ENCODE data around the gene DMXL1.

DMXL1 gene

DNA sequence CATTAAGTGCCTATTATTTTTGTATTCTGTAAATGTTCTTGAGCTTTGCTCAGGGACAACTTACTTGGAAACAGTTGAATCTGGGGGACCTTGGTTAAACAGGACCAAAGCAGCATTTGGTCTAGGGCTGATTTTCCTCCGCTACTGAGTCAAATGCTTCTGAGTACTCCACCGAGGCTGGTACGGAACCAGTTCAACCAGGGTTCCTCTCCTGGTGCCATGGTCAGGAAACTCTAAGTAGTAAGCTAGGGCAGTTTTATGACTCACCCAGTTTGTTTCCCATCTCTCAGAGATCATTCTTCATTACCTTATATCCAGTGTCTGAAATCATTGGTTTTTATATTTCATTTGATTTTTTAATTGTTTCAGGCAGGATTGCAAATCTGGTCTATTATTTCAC lies 173.0 kb downstream of the DMXL1 start:
- TF ChIP-seq, protein P1, sequence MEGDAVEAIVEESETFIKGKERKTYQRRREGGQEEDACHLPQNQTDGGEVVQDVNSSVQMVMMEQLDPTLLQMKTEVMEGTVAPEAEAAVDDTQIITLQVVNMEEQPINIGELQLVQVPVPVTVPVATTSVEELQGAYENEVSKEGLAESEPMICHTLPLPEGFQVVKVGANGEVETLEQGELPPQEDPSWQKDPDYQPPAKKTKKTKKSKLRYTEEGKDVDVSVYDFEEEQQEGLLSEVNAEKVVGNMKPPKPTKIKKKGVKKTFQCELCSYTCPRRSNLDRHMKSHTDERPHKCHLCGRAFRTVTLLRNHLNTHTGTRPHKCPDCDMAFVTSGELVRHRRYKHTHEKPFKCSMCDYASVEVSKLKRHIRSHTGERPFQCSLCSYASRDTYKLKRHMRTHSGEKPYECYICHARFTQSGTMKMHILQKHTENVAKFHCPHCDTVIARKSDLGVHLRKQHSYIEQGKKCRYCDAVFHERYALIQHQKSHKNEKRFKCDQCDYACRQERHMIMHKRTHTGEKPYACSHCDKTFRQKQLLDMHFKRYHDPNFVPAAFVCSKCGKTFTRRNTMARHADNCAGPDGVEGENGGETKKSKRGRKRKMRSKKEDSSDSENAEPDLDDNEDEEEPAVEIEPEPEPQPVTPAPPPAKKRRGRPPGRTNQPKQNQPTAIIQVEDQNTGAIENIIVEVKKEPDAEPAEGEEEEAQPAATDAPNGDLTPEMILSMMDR (IDR thresholded peaks at IDR 0.05; ENCODE audit: poor library complexity, severe bottlenecking): no peak
- no peak for DNase-seq (ENCODE audit: low spot score)
- Histone ChIP-seq H3K9me3 (ENCODE audit: severe bottlenecking) (no peaks in the 10 kb centered on the region), H3K27me3 (ENCODE audit: insufficient read depth, poor library complexity, severe bottlenecking) (no peaks in the 10 kb centered on the region), H3K4me3 (ENCODE audit: severe bottlenecking) (no peak overlapping the region), H3K36me3 (ENCODE audit: low read depth) (peaks cover 9% of the 10 kb centered on the region), H3K4me1 (ENCODE audit: insufficient read depth, poor library complexity, severe bottlenecking) (peaks cover 3% of the 10 kb centered on the region), H3K27ac (ENCODE audit: poor library complexity, severe bottlenecking) (no peak overlapping the region)
- no peak for ATAC-seq (ENCODE audit: low read depth)

DNA sequence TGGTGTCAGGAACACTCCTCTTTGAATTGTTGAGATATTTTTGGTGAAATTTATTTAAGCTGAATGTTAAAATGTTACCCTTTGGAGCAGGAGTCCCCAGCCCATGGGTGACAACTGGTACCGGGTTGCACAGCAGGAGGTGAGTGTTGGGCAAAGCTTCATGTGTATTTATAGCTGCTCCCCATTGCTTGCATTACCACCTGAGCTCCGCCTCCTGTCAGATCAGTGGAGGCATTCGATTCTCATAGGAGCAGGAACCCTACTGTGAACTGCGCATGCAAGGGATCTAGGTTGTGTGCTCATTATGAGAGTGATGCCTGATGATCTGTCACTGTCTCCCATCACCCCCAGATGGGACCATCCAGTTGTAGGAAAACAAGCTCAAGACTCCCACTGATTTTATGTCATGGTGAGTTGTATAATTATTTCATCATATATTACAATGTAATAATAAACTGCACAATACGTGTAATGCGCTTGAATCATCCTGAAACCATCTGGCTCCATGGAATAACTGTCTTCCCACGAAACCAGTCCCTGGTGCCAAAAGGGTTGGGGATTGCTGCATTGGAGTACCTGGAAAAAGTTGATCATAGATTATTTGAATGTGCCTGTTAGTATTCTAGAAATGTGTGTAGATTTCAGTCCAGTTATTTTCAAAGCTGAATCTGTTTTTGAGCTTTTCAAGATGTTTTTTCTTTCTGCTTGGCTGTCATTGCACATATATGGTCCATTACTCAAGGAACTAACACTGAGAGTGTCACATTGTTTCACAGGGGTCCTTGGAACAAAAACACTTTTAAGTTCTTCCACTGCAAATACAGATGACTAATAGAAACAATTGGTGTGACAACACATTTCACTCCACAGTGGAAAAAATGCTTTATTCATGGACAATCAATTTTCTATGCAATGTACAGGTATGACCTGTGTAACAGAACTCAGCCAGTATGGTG lies 180.3 kb downstream of the DMXL1 start:
- no peaks in the 10 kb centered on the region for H3K4me1 ChIP-seq (ENCODE audit: insufficient read depth, poor library complexity, severe bottlenecking)
- H3K36me3 ChIP-seq (ENCODE audit: low read depth): no peaks in the 10 kb centered on the region
- H3K27ac ChIP-seq (ENCODE audit: poor library complexity, severe bottlenecking): no peak overlapping the region
- TF ChIP-seq, protein P1 (IDR thresholded peaks at IDR 0.05; ENCODE audit: poor library complexity, severe bottlenecking): no peak
- H3K27me3 ChIP-seq (ENCODE audit: insufficient read depth, poor library complexity, severe bottlenecking): no peaks in the 10 kb centered on the region
- no peak overlapping the region for H3K4me3 ChIP-seq (ENCODE audit: severe bottlenecking)
- no peak for DNase-seq (ENCODE audit: low spot score)
- ATAC-seq (ENCODE audit: low read depth): no peak
- no peaks in the 10 kb centered on the region for H3K9me3 ChIP-seq (ENCODE audit: severe bottlenecking)

DNA sequence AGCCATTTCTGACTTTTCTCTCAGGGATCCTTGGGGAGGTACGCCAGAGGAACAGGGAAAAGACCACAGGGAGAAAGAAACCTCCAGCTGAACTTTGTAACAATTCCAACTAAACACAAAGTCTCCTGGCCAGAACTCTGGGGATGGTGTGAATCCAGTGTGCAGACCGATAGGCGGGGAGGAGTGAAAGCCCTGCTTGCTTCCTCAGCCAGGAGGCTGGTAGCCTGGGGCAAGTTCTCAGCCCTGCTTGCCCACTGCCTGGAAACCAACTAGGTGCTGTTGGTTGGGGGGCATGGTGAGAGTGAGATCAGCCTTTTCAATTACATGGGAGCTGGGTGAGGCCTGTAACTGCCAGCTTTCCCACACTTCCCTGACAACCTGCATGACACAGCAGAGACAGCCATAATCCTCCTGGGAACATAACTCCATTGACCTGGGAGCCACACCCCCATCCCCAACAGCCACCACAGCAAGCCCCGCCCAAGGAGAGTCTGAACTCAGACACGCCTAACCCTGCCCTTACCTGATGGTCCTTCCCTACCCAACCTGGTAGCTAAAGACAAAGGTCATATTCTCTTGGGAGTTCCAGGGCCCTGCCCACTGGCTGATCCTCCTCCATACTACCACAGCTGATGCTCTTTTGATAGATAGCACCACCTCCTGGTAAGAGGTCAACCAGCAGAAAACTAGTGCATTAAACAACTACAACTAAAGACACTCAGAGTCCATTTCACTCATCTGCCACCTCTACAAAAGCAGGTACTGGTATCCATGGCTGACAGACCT lies 184.9 kb downstream of the DMXL1 start:
- DNase-seq (ENCODE audit: low spot score): no peak

DNA sequence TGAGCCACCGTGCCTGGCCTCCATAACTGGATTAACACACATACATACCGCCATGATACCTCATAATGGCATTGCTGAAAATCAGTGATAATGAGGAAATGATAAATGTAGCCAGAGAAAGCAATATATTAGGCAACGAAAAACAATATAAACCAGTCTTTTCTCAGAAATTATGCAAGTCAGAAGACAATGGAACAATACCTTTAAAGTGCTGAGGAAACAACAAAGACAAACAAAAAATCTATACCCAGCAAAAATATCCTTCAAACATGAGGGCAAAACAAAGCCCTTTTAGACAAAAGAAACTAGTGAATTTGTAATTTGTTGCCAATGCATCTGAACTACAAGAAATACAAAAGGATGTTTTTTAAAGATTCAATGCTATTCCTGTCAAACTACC lies 186.7 kb downstream of the DMXL1 start:
- Histone ChIP-seq H3K4me3 (ENCODE audit: severe bottlenecking) (no peak overlapping the region), H3K36me3 (ENCODE audit: low read depth) (no peaks in the 10 kb centered on the region), H3K27ac (ENCODE audit: poor library complexity, severe bottlenecking) (no peak overlapping the region), H3K4me1 (ENCODE audit: insufficient read depth, poor library complexity, severe bottlenecking) (no peaks in the 10 kb centered on the region), H3K9me3 (ENCODE audit: severe bottlenecking) (peaks cover 11% of the 10 kb centered on the region), H3K27me3 (ENCODE audit: insufficient read depth, poor library complexity, severe bottlenecking) (no peaks in the 10 kb centered on the region)
- ATAC-seq (ENCODE audit: low read depth) (no peak), DNase-seq (ENCODE audit: low spot score) (no peak)
- TF ChIP-seq, protein P1 (IDR thresholded peaks at IDR 0.05; ENCODE audit: poor library complexity, severe bottlenecking): no peak

More for the DNA sequence above, 184.9 kb downstream of the DMXL1 start:
- Histone ChIP-seq H3K4me3 (ENCODE audit: severe bottlenecking) (no peak overlapping the region), H3K36me3 (ENCODE audit: low read depth) (no peaks in the 10 kb centered on the region), H3K4me1 (ENCODE audit: insufficient read depth, poor library complexity, severe bottlenecking) (no peaks in the 10 kb centered on the region), H3K27ac (ENCODE audit: poor library complexity, severe bottlenecking) (no peak overlapping the region), H3K27me3 (ENCODE audit: insufficient read depth, poor library complexity, severe bottlenecking) (no peaks in the 10 kb centered on the region), H3K9me3 (ENCODE audit: severe bottlenecking) (peaks cover 10% of the 10 kb centered on the region)
- TF ChIP-seq, protein P1 (IDR thresholded peaks at IDR 0.05; ENCODE audit: poor library complexity, severe bottlenecking): no peak
- peak; percentile 56 for ATAC-seq (ENCODE audit: low read depth)

All from RWPE2 (cell line).